ENCODE data around the gene SLPI.

Gene SLPI

DNA sequence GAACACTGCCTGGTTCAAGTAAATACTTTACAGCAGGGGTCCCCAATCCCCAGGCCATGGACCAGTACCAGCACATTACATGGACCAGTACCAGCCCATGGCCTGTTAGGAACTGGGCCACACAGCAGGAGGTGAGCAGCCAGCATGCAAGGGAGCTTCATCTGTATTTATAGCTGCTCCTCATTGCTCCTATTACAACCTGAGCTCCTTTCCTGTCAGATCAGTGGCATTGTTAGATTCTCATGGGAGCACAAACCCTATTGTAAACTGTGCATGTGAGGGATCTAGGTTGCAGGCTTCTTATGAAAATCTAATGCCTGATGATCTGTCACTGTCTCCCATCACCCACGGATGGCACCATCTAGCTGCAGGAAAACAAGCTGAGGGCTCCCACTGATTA, 40.3 kb upstream of the SLPI start:
- no peaks in the 10 kb centered on the region for H3K9me3 ChIP-seq (ENCODE audit: low read length)
- TF ChIP-seq, protein P1, sequence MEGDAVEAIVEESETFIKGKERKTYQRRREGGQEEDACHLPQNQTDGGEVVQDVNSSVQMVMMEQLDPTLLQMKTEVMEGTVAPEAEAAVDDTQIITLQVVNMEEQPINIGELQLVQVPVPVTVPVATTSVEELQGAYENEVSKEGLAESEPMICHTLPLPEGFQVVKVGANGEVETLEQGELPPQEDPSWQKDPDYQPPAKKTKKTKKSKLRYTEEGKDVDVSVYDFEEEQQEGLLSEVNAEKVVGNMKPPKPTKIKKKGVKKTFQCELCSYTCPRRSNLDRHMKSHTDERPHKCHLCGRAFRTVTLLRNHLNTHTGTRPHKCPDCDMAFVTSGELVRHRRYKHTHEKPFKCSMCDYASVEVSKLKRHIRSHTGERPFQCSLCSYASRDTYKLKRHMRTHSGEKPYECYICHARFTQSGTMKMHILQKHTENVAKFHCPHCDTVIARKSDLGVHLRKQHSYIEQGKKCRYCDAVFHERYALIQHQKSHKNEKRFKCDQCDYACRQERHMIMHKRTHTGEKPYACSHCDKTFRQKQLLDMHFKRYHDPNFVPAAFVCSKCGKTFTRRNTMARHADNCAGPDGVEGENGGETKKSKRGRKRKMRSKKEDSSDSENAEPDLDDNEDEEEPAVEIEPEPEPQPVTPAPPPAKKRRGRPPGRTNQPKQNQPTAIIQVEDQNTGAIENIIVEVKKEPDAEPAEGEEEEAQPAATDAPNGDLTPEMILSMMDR (IDR thresholded peaks at IDR 0.05; ENCODE audit: low read length), result no peak
- TF ChIP-seq EZH2 (IDR thresholded peaks at IDR 0.05; ENCODE audit: borderline replicate concordance, low read length), result no peak
- no peak overlapping the region for H3K27ac ChIP-seq (ENCODE audit: low read depth, low read length, poor library complexity, severe bottlenecking)
- H3K4me1 ChIP-seq (ENCODE audit: insufficient read depth, low read length, severe bottlenecking), result no peaks in the 10 kb centered on the region
- no peaks in the 10 kb centered on the region for H3K79me2 ChIP-seq (ENCODE audit: insufficient read depth, low read length)
- H3K27me3 ChIP-seq (ENCODE audit: insufficient read depth, low read length), result no peaks in the 10 kb centered on the region; the same call in 1 of the 2 replicates
- no peak overlapping the region for H3K4me2 ChIP-seq (ENCODE audit: low read length)
- H3K4me3 ChIP-seq (ENCODE audit: low read depth, low read length, poor library complexity, severe bottlenecking), result no peak overlapping the region
- no peaks in the 10 kb centered on the region for H3K36me3 ChIP-seq (ENCODE audit: insufficient read depth, low read length)
- no peaks in the 10 kb centered on the region for H4K20me1 ChIP-seq (ENCODE audit: insufficient read depth, low read length)
- no peaks in the 10 kb centered on the region for H3K9me2 ChIP-seq (ENCODE audit: low read depth, low read length)
- no peak overlapping the region for H2AFZ ChIP-seq (ENCODE audit: low read length)
- H3K9ac ChIP-seq (ENCODE audit: low read length), result no peak overlapping the region
- H3F3A ChIP-seq (ENCODE audit: insufficient read depth, low read length), result no peaks in the 10 kb centered on the region

DNA sequence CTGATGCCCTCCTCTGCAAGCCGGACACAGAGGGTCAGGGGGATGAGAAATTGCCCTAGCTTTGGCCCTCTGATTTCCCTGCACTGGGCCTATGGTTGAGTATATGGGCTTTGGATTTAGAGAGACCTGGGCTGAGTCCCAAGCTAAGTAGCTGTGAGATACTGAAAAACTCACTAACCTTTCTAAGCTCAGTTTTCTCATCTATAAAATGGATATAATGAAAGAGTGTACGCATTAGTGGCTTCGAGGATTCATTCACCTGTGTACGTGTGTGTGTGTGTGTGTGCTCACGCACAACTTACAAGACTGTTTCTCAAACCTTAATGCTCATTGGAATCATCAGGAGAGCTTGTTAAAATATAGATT, 39.6 kb upstream of the SLPI start:
- TF ChIP-seq, protein P1 (IDR thresholded peaks at IDR 0.05; ENCODE audit: low read length), result no peak
- no peak for TF ChIP-seq EZH2 (IDR thresholded peaks at IDR 0.05; ENCODE audit: borderline replicate concordance, low read length)
- Histone ChIP-seq H3F3A (ENCODE audit: insufficient read depth, low read length) (no peaks in the 10 kb centered on the region), H3K9me2 (ENCODE audit: low read depth, low read length) (no peaks in the 10 kb centered on the region), H3K36me3 (ENCODE audit: insufficient read depth, low read length) (no peaks in the 10 kb centered on the region), H3K4me3 (ENCODE audit: low read depth, low read length, poor library complexity, severe bottlenecking) (no peak overlapping the region), H4K20me1 (ENCODE audit: insufficient read depth, low read length) (no peaks in the 10 kb centered on the region), H3K4me1 (ENCODE audit: insufficient read depth, low read length, severe bottlenecking) (no peaks in the 10 kb centered on the region), H3K79me2 (ENCODE audit: insufficient read depth, low read length) (no peaks in the 10 kb centered on the region), H2AFZ (ENCODE audit: low read length) (no peak overlapping the region), H3K27ac (ENCODE audit: low read depth, low read length, poor library complexity, severe bottlenecking) (no peak overlapping the region), H3K4me2 (ENCODE audit: low read length) (no peak overlapping the region), H3K9ac (ENCODE audit: low read length) (no peak overlapping the region), H3K9me3 (ENCODE audit: low read length) (no peaks in the 10 kb centered on the region), H3K27me3 (ENCODE audit: insufficient read depth, low read length) (no peaks in the 10 kb centered on the region; the same call in 1 of the 2 replicates)

DNA sequence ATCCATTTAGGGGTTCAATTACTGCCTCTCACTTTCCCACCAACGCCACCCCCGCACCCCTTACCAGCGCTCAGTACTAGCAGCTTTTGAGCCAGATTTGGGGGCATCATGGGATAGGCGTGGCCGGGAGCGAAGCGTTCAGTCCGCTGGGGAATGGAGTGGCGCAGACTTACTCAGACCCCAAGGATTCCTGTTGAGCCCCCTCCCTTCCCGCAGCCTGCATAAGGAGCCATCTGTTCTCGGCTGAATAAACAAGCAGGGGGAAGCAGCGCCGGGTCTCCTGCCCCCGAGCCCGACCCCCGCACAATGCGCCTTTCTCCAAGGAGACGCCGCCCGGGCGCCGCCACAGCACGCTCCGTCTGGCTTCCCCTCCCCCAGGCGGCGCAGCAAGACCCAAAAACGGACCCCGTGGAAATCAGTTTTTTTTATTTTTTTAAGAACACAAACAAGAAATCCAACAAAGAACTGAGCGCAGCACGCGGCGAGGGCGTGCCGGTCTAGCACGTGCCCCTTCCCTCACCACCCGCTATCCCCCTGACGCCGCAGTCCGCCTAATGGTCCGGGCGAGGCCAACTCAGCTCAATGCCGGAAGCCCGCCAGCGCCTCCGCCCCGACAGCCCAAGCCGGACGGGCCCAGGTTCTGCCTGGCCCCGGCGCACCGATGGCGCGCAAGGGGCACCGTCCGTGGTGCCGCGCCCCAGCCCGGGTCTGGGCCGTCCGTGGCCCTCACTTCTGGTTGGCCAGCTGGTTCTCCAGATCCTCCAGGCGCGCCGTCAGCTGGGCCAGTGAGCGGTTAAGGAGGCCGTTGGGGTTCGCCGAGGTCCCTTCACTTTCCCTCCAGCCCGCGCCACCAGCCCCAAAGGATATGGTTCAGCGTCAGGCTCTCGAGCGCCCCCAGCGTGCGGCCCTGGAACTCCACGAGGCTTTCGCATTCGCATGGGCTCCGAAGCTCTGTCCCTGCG, 39.0 kb upstream of the SLPI start:
- H2AFZ ChIP-seq (ENCODE audit: low read length), result no peak overlapping the region
- H3K9me3 ChIP-seq (ENCODE audit: low read length), result no peaks in the 10 kb centered on the region
- H3K9ac ChIP-seq (ENCODE audit: low read length), result no peak overlapping the region
- H3K27me3 ChIP-seq (ENCODE audit: insufficient read depth, low read length), result no peaks in the 10 kb centered on the region; the same call in 1 of the 2 replicates
- no peak overlapping the region for H3K4me3 ChIP-seq (ENCODE audit: low read depth, low read length, poor library complexity, severe bottlenecking)
- no peaks in the 10 kb centered on the region for H3F3A ChIP-seq (ENCODE audit: insufficient read depth, low read length)
- H4K20me1 ChIP-seq (ENCODE audit: insufficient read depth, low read length), result no peaks in the 10 kb centered on the region
- no peaks in the 10 kb centered on the region for H3K9me2 ChIP-seq (ENCODE audit: low read depth, low read length)
- no peaks in the 10 kb centered on the region for H3K4me1 ChIP-seq (ENCODE audit: insufficient read depth, low read length, severe bottlenecking)
- H3K36me3 ChIP-seq (ENCODE audit: insufficient read depth, low read length), result no peaks in the 10 kb centered on the region
- no peak overlapping the region for H3K27ac ChIP-seq (ENCODE audit: low read depth, low read length, poor library complexity, severe bottlenecking)
- H3K4me2 ChIP-seq (ENCODE audit: low read length), result no peak overlapping the region
- TF ChIP-seq, protein P1 (IDR thresholded peaks at IDR 0.05; ENCODE audit: low read length), result peak; percentile 64
- no peak for TF ChIP-seq EZH2 (IDR thresholded peaks at IDR 0.05; ENCODE audit: borderline replicate concordance, low read length)
- no peaks in the 10 kb centered on the region for H3K79me2 ChIP-seq (ENCODE audit: insufficient read depth, low read length)

All from OCI-LY1 (cell line).